Heart right ventricle (tissue), 16 donors: ENCODE measurements around the gene LRSAM1. TPM values are rescaled to one million over a fixed set of nuclear protein-coding genes. Genes with fewer than 3 reads are reported as not detected.
A peak's percentile ranks its signal among the peaks of the same experiment; 100 is the strongest.

Experiments
- ATAC-seq, 8 donors: fragments of 200-7000 bp; cut with Tn5 transposase; one replicate each; pipeline ENCODE4 v1.9.1; 2020; ENCODE audit warnings: mild to moderate bottlenecking in 8 of 8, moderate library complexity in 8 of 8, moderate number of reproducible peaks in 1 of 8
- DNase-seq, 2 donors: peaks; one replicate each; pipeline ENCODE4 v3.0.0-alpha.2; 2020
- H3K27ac ChIP-seq, 10 donors: fragments of 200-600 bp; sonication (generic) in 2 of 10; one replicate each; pipeline versions ENCODE4 v1.5.0 to v1.8.0; 2020 to 2022; ENCODE audit warnings: mild to moderate bottlenecking in 3 of 10
- H3K27me3 ChIP-seq, 7 donors: fragments of 200-600 bp; one replicate each; pipeline ENCODE4 v1.8.0; 2021 to 2022; ENCODE audit warnings: mild to moderate bottlenecking in 2 of 7
- H3K36me3 ChIP-seq, 9 donors: fragments of 200-600 bp; sonication (generic) in 1 of 9; one replicate each; pipeline versions ENCODE4 v1.5.0 to v1.8.0; 2020 to 2022; ENCODE audit warnings: mild to moderate bottlenecking in 2 of 9
- H3K4me1 ChIP-seq, 9 donors: fragments of 200-600 bp; sonication (generic) in 1 of 9; one replicate each; pipeline versions ENCODE4 v1.5.0 to v1.8.0; 2020 to 2022; ENCODE audit warnings: mild to moderate bottlenecking in 4 of 9
- H3K4me3 ChIP-seq, 10 donors: fragments of 200-600 bp; sonication (generic) in 2 of 10; one replicate each; pipeline versions ENCODE4 v1.5.0 to v1.8.0; 2020 to 2022; ENCODE audit warnings: mild to moderate bottlenecking in 7 of 10, moderate library complexity in 2 of 10
- H3K9me3 ChIP-seq, 11 donors: fragments of 200-600 bp in 10 of 11; sonication (generic) in 2 of 11; one replicate each; pipeline versions ENCODE4 v1.5.0 to v1.8.0; 2013 to 2022; ENCODE audit warnings: mild to moderate bottlenecking in 2 of 11, control low read depth in 1 of 11, moderate library complexity in 1 of 11
- CTCF ChIP-seq, 9 donors: fragments of 200-600 bp; sonication (generic) in 2 of 9; IDR thresholded peaks; one replicate each; pipeline versions ENCODE4 v1.5.0 to v1.8.0; 2021 to 2022; ENCODE audit warnings: antibody characterized with exemption in 9 of 9, mild to moderate bottlenecking in 5 of 9, moderate library complexity in 1 of 9
- WGBS, 2 donors: extraction: QIAGEN DNeasy Blood & Tissue Kit; methylation state at CpG; one replicate each; pipeline ENCODE4 v1.1.7; 2013; ENCODE audit warnings: inconsistent platforms in 1 of 2; 5-methylcytosine and 5-hydroxymethylcytosine counted together
- intact Hi-C, 10 donors: fragments of 100-400 bp; cut with DNase I; formaldehyde crosslinking; loops; one replicate each; pipeline versions ENCODE4 v1.11.1 to v1.14.2; 2022
- polyA plus RNA-seq, 2 donors: library from polyadenylated mRNA; stranded (reverse); fragments of 200-250 nt; gene quantifications; one replicate each; pipeline ENCODE4 v1.2.3, GENCODE V29; 2013
- total RNA-seq, 10 donors: library from RNA; stranded (reverse); fragmentation: NEBNext Ultra II Directional in 3 of 10; extraction: Animal tissue kit (Norgen Biotek cat#: 25700) in 3 of 10; gene quantifications; one replicate each; pipeline versions ENCODE4 v1.2.1 to v1.2.4, GENCODE V29; 2021 to 2023
- donor health status: Arrhythmogenic right ventricular cardiomyopathy.
- donor health status: ischemic (EF 13 %, LVEDD 7.1; RV severe dilation, severe dysfunction).
- donor health status: healthy with polysubstance abuse.
- donor health status: DM: no; HTN: yes; CAD: no.
- donor health status: DM: no; HTN: no; CAD: no.
- donor health status: ischemic (EF 25% LVEDD 6.9; RV normal size, moderate dysfunction).
- donor health status: ischemic (EF 25% LVEDD 5.7; RV mildly dilated, moderate dysfunction).
- donor health status: healthy.
- donor health status: DM: yes; HTN: yes; CAD: no.
- donor health status: Ischemic cardiomyopathy.
- donor health status: ischemic (EF 35%, LVEDD 5.7; RV mildly dilated, moderate dysfunction).
- donor health status: nonischemic (EF 11% LVEDD 7.7; RV severe dilation, severe dysfunction).
- donor health status: DM: yes; HTN: yes; CAD: no.
- donor health status: PGD.
- donor health status: ischemic (EF 29% LVEDD 5.4; RV normal size, mild dysfunction).
- donor health status: nonischemic (EF 23%, LVEDD 6.1; RV moderate dilation, normal function).

The LRSAM1 gene
- total and polyA plus RNA-seq, 12 donors = 21.2 to 59.9 (median 29.5) TPM

GRCh38 chr9:127495884-127496555 is 44.7 kb downstream of the LRSAM1 start:
- DNase-seq (no peak), ATAC-seq (no peak)
- WGBS, 2 donors = 84 to 86% methylated on average over 14 of the region's 14 CpGs
- Histone ChIP-seq H3K36me3 (peaks cover 0 to 89% (median 17%) of the 10 kb centered on the region in 9 donors), H3K9me3 (no peaks in the 10 kb centered on the region), H3K27ac (peak overlapping the region in 6 of 10 donors; percentile 19 to 87 (median 82)), H3K27me3 (no peaks in the 10 kb centered on the region), H3K4me1 (peaks cover 0 to 38% (median 18%) of the 10 kb centered on the region in 9 donors), H3K4me3 (no peak overlapping the region)
- no peak for TF ChIP-seq CTCF (IDR thresholded peaks at IDR 0.05)
- intact Hi-C loops = loop anchor here in 1 of 10 donors (10.0 kb wide), 1 partner anchor 199 kb away; no protein-coding TSS in a partner anchor

- WGBS, 2 donors = 80 to 87% methylated on average over 12 of the region's 12 CpGs
- DNase-seq (no peak), ATAC-seq (no peak)
- Histone ChIP-seq H3K9me3 (no peaks in the 10 kb centered on the region), H3K4me3 (no peak overlapping the region), H3K36me3 (peaks cover 0 to 89% (median 15%) of the 10 kb centered on the region in 9 donors), H3K4me1 (peaks cover 0 to 38% (median 18%) of the 10 kb centered on the region in 9 donors), H3K27me3 (no peaks in the 10 kb centered on the region), H3K27ac (no peak overlapping the region)
- intact Hi-C loops = loop anchor here in 1 of 10 donors (10.0 kb wide), 1 partner anchor 198 kb away; no protein-coding TSS in a partner anchor
- TF ChIP-seq CTCF (IDR thresholded peaks at IDR 0.05) = no peak
Observed at GRCh38 chr9:127496974-127497373, 45.7 kb downstream of the LRSAM1 start.

GRCh38 chr9:127497656-127498290 is 46.5 kb downstream of the LRSAM1 start:
- peaks cover 0 to 89% (median 15%) of the 10 kb centered on the region in 9 donors for H3K36me3 ChIP-seq

More at GRCh38 chr9:127497656-127498290, 46.5 kb downstream of the LRSAM1 start:
- Histone ChIP-seq H3K9me3 (no peaks in the 10 kb centered on the region), H3K4me1 (peaks cover 0 to 34% (median 18%) of the 10 kb centered on the region in 9 donors), H3K27me3 (no peaks in the 10 kb centered on the region), H3K4me3 (no peak overlapping the region), H3K27ac (no peak overlapping the region)
- no peak for TF ChIP-seq CTCF (IDR thresholded peaks at IDR 0.05)
- WGBS, 2 donors = 89 to 92% methylated on average over 13 of the region's 13 CpGs
- intact Hi-C loops = loop anchor here in 1 of 10 donors (10.0 kb wide), 1 partner anchor 197 kb away; no protein-coding TSS in a partner anchor
- ATAC-seq (no peak), DNase-seq (no peak)
